ENCODE results near the gene TCF7L2.

Gene TCF7L2

GRCh38 chr10:113022265-113022664 is 72.2 kb downstream of the TCF7L2 start:
- TF ChIP-seq CTCF (IDR thresholded peaks at IDR 0.05; ENCODE audit: low read depth, low read length, missing control alignments), result no peak
- DNase-seq (ENCODE audit: extremely low read depth, low read depth), result no peak
- no peak overlapping the region for H3K4me3 ChIP-seq (replicated peaks; ENCODE audit: low read depth, low read length)

- no peak for DNase-seq (ENCODE audit: extremely low read depth, low read depth)
- H3K4me3 ChIP-seq (replicated peaks; ENCODE audit: low read depth, low read length), result no peak overlapping the region
- no peak for TF ChIP-seq CTCF (IDR thresholded peaks at IDR 0.05; ENCODE audit: low read depth, low read length, missing control alignments)
Measured at GRCh38 chr10:113023017-113023416, 73.0 kb downstream of the TCF7L2 start.

- no peak overlapping the region for H3K4me3 ChIP-seq (replicated peaks; ENCODE audit: low read depth, low read length)
- no peak for DNase-seq (ENCODE audit: extremely low read depth, low read depth)
- no peak for TF ChIP-seq CTCF (IDR thresholded peaks at IDR 0.05; ENCODE audit: low read depth, low read length, missing control alignments)
Measured at GRCh38 chr10:113024930-113025329, 74.9 kb downstream of the TCF7L2 start.

- TF ChIP-seq CTCF (IDR thresholded peaks at IDR 0.05; ENCODE audit: low read depth, low read length, missing control alignments), result no peak
- no peak for DNase-seq (ENCODE audit: extremely low read depth, low read depth)
- no peak overlapping the region for H3K4me3 ChIP-seq (replicated peaks; ENCODE audit: low read depth, low read length)
Measured at GRCh38 chr10:113025487-113025886, 75.4 kb downstream of the TCF7L2 start.

- H3K4me3 ChIP-seq (replicated peaks; ENCODE audit: low read depth, low read length), result no peak overlapping the region
- no peak for DNase-seq (ENCODE audit: extremely low read depth, low read depth)
- TF ChIP-seq CTCF (IDR thresholded peaks at IDR 0.05; ENCODE audit: low read depth, low read length, missing control alignments), result no peak
Measured at GRCh38 chr10:113026679-113027078, 76.6 kb downstream of the TCF7L2 start.

GRCh38 chr10:113027230-113027573 is 77.2 kb downstream of the TCF7L2 start:
- no peak overlapping the region for H3K4me3 ChIP-seq (replicated peaks; ENCODE audit: low read depth, low read length)
- DNase-seq (ENCODE audit: extremely low read depth, low read depth), result no peak
- TF ChIP-seq CTCF (IDR thresholded peaks at IDR 0.05; ENCODE audit: low read depth, low read length, missing control alignments), result no peak

Measured in HFF-Myc (cell line).